ENCODE measurements around the gene RARRES1. TPM values are rescaled to one million over a fixed set of nuclear protein-coding genes. Genes with fewer than 3 reads are reported as not detected.

The RARRES1 gene
- total RNA-seq, 2 donors from 2014 or later: 67.9 to 138 TPM

GRCh38 chr3:158768361-158768787, 36.1 kb upstream of the RARRES1 start:
- Histone ChIP-seq H3K4me3 (no peak overlapping the region), H3K27me3 (replicated peaks; ENCODE audit: insufficient read depth) (no peaks in the 10 kb centered on the region), H3K36me3 (no peaks in the 10 kb centered on the region), H3K9me3 (no peaks in the 10 kb centered on the region), H3K27ac (peak overlapping the region; percentile 71 to 77), H3K4me1 (replicated peaks) (peaks cover 11% of the 10 kb centered on the region)
- intact Hi-C loops (cut with DNase I): no loop called here
- TF ChIP-seq POLR2A (IDR thresholded peaks at IDR 0.05): no peak
- TF ChIP-seq CTCF (IDR thresholded peaks at IDR 0.05): peak in 1 of 4 experiments; percentile 6
- WGBS: 13% methylated on average over 7 of the region's 7 CpGs
- peak; percentile 55 for DNase-seq (ENCODE audit: low spot score)

DNA sequence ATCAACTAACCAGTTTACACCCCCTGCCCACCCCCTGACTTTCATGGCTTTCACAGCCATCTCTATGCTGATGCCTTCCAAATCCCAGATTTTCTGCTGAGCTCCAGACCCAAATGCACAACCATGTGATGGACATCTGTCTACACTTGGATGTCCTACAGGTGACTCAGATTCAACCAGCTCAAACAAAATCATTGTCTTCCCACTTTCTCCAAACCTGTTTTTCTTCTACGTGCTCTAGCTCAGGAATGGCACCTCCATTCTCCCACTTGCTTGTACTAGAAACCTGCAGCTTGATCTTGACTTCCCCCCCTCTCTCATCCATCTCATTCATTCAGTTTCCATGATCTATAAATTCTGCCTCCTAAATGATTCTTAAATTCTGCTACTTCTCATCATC, 34.1 kb upstream of the RARRES1 start:
- Histone ChIP-seq H3K27ac (peak overlapping the region; percentile 11 to 71), H3K4me1 (replicated peaks) (peaks cover 11% of the 10 kb centered on the region)

GRCh38 chr3:158765518-158766205, 33.4 kb upstream of the RARRES1 start:
- H3K36me3 ChIP-seq: no peaks in the 10 kb centered on the region
- DNase-seq (ENCODE audit: low spot score): no peak
- intact Hi-C loops (cut with DNase I): no loop called here
- no peaks in the 10 kb centered on the region for H3K27me3 ChIP-seq (replicated peaks; ENCODE audit: insufficient read depth)
- peaks cover 11% of the 10 kb centered on the region for H3K4me1 ChIP-seq (replicated peaks)
- no peaks in the 10 kb centered on the region for H3K9me3 ChIP-seq
- TF ChIP-seq POLR2AphosphoS5 (IDR thresholded peaks at IDR 0.05) (no peak), POLR2A (IDR thresholded peaks at IDR 0.05) (no peak), CTCF (IDR thresholded peaks at IDR 0.05) (no peak)
- peak overlapping the region; percentile 11 to 14 for H3K27ac ChIP-seq
- no peak overlapping the region for H3K4me3 ChIP-seq
- WGBS: 78% methylated on average over 3 of the region's 3 CpGs

More for the DNA sequence above, 34.1 kb upstream of the RARRES1 start:
- intact Hi-C loops (cut with DNase I): no loop called here
- no peak for TF ChIP-seq POLR2AphosphoS5 (IDR thresholded peaks at IDR 0.05)
- TF ChIP-seq CTCF (IDR thresholded peaks at IDR 0.05): no peak
- DNase-seq (ENCODE audit: low spot score): no peak
- H3K36me3 ChIP-seq: no peaks in the 10 kb centered on the region
- H3K4me3 ChIP-seq: no peak overlapping the region
- no peaks in the 10 kb centered on the region for H3K9me3 ChIP-seq
- no peaks in the 10 kb centered on the region for H3K27me3 ChIP-seq (replicated peaks; ENCODE audit: insufficient read depth)
- WGBS: 73% methylated on average over 1 of the region's 1 CpG

DNA sequence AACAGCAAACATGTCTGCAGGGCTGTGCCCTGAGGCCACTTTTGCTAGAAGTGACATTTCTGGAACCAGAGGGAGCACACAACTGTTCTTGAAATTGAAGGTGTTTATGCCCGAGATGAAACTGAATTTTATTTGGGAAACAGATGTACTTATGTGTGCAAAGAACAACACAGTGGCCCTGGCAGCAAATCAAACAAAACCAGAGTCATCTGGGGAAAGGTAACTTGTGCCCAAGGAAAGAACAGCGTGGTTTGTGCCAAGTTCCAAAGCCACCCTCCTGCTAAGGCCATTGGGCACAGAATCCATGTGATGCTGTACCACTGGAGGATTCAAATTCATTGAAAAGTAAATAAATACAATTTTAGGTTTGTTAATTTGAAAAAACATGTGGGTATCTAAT, 31.2 kb upstream of the RARRES1 start:
- intact Hi-C loops (cut with DNase I): no loop called here
- no peak for TF ChIP-seq CTCF (IDR thresholded peaks at IDR 0.05)
- peak; percentile 82 for TF ChIP-seq POLR2AphosphoS5 (IDR thresholded peaks at IDR 0.05)

DNA sequence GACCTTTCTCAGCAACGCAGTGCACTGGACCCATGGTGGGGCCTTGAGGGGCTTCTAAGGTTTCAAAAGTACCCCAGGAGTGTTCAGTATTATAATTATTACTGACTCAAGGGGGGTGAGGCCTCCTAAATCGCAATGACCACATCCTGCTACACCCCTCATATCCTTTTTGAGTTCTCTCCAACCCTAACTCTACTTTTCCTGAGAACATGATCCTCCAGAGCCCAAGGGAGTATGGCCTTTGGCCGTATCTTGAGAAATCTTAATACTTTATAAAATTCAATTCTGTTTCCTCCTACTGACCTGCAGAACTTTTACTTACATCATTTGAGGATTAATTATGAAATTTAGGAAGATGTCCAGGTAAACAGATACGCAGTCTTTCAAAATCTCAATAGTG, 30.4 kb upstream of the RARRES1 start:
- H3K4me1 ChIP-seq (replicated peaks): peaks cover 2% of the 10 kb centered on the region
- TF ChIP-seq CTCF (IDR thresholded peaks at IDR 0.05) (no peak), POLR2A (IDR thresholded peaks at IDR 0.05) (no peak), POLR2AphosphoS5 (IDR thresholded peaks at IDR 0.05) (no peak)
- peak overlapping the region; percentile 56 to 58 for H3K27ac ChIP-seq
- no peaks in the 10 kb centered on the region for H3K9me3 ChIP-seq
- DNase-seq (ENCODE audit: low spot score): no peak
- 88% methylated on average over 4 of the region's 4 CpGs for WGBS
- intact Hi-C loops (cut with DNase I): no loop called here
- H3K4me3 ChIP-seq: no peak overlapping the region
- no peaks in the 10 kb centered on the region for H3K27me3 ChIP-seq (replicated peaks; ENCODE audit: insufficient read depth)
- no peaks in the 10 kb centered on the region for H3K36me3 ChIP-seq

More for the DNA sequence above, 31.2 kb upstream of the RARRES1 start:
- WGBS: 19% methylated on average over 2 of the region's 2 CpGs
- peak overlapping the region; percentile 56 to 58 for H3K27ac ChIP-seq
- no peaks in the 10 kb centered on the region for H3K36me3 ChIP-seq
- no peaks in the 10 kb centered on the region for H3K9me3 ChIP-seq
- peaks cover 5% of the 10 kb centered on the region for H3K4me1 ChIP-seq (replicated peaks)
- peak; percentile 77 for DNase-seq (ENCODE audit: low spot score)
- no peaks in the 10 kb centered on the region for H3K27me3 ChIP-seq (replicated peaks; ENCODE audit: insufficient read depth)
- H3K4me3 ChIP-seq: no peak overlapping the region

Data from prostate gland (tissue), 2 donors.